GM21360 (cell line): ENCODE measurements around the gene SLC6A1.

Experiments
- ATAC-seq: cut with Tn5 transposase; IDR thresholded peaks from one replicate; pipeline ENCODE4 v1.9.1; 2021; ENCODE audit warnings: mild to moderate bottlenecking, moderate library complexity; ENCODE audit not compliant: unreplicated experiment

The SLC6A1 gene

DNA sequence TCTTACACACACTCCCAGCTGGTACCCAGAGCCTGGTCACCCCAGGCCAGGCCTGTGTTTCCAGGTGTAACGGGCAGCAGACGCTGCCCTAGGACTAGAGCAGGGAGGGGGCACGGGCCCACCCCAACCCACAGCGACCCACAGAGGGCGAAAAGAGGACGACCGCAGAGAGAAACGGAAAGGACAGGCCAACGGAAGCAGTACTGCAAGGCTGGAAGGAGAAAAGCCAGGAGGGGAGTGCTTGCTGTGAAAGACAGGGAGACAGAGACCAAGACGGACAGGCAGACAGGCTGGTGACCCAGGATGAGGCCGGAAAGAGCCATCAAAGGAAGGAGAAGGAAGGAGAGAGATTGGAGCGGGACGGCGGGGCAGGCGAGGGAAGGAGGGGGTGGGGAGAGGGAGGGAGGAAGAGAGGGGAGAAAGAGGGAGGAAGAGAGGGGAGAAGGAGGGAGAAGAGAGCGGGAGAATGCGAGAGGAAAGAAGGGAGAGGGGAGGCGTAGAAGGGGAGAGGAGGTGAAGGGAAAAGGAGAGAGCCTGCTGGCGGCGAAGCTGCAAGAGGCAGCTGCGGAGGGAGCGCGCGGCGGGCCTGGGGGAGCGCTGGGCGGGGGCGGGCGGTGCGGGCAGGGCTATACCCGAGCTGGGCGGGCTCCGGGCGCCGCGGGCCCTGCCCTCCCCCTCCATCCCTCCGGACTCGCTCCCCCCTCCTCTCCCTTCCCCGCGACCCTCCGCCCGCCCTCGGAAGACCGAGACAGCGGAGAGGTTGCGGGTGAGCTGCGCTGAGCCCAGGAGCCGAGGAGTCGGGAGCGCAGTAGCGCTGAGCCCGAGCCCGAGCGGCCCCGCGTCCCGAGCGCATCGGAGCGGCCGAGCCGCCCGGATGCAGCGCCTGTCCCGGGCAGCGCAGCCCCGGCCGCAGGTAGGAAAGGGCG lies at the start of gene SLC6A1:
SLC6A1 (plus strand) TSS at position 732 of the 926 bp plus-strand sequence. CDS start 24,464 bp downstream, outside the sequence.
- ATAC-seq, result no peak

DNA sequence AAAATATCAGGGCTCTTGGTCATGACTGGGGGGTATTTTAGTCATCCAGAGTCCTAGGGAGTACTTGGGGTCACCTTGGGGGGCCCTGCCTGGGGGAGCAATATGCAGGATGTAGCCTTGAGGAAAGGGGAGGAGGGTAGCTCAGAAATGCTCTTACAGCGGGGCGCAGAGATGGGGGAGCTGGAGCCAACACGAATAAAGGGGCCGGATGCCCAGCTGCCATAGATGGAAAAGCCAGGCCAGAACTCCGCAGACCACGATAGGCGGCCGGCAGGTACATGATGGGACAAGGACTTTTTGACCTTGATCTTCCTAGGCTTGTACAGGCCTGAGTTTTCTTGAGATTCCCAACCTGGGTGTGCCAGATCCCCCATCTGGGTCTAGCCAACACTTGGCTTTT lies 47.7 kb upstream of the SLC6A1 start:
- no peak for ATAC-seq

- no peak for ATAC-seq
Observed at GRCh38 chr3:10945683-10946287, 46.8 kb upstream of the SLC6A1 start.

GRCh38 chr3:10946526-10946925 lies 46.0 kb upstream of the SLC6A1 start:
- no peak for ATAC-seq

DNA sequence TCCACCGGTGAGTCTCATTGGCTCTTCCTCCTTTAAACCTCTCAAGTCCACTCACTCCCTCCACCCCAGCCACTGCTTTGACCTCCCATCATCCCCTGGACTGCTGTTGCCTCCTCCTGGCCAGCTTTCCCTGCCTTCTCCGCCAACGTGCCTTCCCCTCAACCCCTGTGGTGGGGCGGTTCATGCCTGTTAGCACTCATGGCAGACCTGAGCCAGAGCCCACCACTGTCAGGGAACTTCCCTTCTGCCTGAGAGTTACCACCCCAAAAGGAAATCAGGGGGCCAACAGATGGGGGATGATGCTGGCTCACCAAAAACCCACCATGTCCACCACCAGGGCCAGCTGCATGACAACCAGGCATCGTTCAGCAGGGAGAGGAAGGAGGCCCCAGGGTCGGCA lies 44.2 kb upstream of the SLC6A1 start:
- no peak for ATAC-seq

- ATAC-seq, result no peak
Observed at GRCh38 chr3:10949197-10949596, 43.4 kb upstream of the SLC6A1 start.

DNA sequence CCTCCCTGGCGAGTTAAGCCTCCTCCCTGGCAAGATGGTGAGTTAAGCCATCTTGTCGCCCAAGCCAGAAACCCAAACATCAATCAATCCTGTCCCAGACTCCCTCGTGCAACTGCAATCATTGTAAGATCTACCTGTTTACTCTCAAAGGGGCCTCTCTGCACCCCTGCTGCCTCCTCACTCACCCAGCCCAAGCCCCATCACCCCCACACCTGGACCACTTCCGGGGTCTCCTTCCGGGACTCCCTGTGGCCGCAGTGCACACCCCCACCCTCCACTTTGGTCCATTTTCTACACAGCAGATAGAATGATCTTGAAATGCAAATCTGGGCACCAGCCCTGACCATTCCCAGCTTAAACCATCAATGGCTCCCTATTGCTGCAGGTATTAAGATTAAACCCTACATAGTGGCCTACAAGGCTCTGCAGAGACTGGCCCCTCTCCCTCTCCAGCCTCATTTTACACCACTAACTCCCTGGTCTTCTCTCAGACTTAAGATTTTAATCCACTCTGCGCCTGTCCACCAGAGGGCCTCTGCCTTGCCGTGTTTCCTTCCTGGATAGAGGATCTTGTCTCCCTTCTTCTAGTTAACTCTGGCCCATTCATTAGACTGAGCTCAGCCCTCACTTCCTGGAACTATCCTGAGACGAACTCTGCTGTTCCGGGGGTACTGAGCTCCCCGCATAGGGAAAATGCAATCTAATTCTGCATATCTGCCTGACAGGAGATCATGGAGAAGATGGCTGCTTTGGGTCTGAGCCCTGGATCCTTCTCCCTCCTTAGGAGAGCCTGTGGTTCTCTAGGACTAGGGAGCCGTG lies 41.9 kb upstream of the SLC6A1 start:
- ATAC-seq, result no peak

- no peak for ATAC-seq
Observed at GRCh38 chr3:10951295-10951926, 41.1 kb upstream of the SLC6A1 start.

DNA sequence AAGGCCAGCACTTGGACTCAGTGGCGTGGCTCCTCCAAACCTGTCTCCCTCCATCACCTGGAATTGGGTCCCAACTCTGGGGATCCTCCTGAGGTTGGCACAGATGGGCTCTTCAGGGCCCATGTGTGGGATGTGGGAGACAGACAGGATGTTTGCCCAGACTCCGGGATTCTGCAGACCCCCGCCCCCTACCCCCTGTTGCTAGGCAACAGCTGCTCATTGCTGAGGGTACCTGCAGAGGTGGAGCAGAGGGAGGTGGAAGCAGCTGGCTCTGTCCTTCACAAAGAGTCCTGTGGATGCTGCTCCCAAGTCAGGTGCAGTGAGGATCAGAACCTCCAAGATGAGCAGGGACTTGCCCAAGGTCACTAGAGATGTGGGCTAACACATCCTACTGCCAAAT lies 40.0 kb upstream of the SLC6A1 start:
- no peak for ATAC-seq

GRCh38 chr3:10954740-10955139 lies 37.8 kb upstream of the SLC6A1 start:
- no peak for ATAC-seq

DNA sequence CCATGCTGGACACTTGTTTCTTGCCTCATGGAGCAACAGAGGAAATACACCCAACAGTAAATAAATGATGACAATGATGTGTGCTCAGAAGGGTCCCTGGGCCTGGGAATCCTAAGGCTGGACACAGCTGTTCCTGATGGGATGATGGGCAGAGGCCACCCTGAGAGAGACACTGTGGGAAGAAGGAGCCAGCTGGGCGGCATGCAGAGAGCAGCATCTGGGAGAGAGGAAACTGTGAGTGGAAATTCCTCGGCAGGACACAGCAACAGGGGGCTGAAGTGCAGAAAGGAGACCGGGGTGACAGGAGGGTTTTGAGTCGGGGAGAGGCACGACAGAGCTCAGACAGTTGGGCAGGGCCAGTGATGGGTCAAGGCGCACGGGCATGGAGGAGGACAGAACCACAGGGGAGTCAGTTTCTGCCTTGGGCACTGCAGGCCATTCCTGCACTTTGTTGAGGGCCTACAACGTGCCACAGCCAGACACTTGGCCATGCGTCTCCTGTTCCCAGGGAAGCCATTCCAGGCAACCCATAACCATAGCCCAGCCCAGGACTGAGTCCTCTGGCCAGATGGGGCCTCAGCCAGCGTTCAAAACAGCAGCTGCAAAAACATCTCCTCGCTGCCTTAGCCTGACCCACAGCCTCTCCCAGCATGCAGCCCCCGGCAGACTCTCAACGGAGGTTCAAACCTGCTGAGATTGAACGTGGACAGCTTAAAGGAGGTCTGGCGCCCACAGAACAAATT lies 36.7 kb upstream of the SLC6A1 start:
- ATAC-seq, result no peak

GRCh38 chr3:10956531-10956930 lies 36.0 kb upstream of the SLC6A1 start:
- no peak for ATAC-seq

GRCh38 chr3:10956986-10957385 lies 35.6 kb upstream of the SLC6A1 start:
- ATAC-seq, result no peak

DNA sequence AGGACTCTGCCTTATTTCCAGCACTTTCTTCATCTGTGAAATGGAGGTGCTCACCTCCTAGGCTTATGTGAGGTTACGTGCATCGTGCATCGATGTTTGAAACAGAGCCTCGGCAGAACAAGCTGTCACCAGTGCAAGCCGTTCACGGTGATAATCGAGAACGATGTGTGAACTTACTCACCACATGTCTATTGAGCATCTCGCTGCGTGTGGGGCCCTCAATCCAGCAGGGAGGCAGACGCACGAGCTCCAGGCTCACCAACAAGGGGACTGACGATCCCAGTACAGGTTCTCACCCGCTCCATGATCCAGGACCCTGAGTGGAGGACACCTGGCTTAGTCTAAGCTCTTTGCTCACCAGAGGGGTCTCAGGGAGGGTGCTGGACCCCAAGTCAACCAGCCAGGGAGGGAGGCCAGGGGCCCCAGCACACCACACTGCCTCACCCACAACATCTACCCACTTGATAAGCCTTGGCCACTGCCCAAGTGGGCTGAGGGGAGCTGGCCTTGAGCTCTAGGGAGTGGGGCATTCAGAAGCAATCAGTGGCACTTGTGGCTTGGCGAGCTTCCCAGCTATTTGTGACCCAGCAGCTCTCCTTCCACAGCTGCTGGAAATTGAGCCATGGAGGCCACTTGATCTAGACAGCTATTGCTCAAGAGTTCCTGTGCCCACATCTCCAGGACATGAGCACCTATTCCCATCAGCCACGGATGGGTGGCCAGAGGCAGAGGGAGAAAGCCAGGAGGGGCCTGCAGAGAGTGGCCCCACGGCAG lies 34.4 kb upstream of the SLC6A1 start:
- no peak for ATAC-seq

DNA sequence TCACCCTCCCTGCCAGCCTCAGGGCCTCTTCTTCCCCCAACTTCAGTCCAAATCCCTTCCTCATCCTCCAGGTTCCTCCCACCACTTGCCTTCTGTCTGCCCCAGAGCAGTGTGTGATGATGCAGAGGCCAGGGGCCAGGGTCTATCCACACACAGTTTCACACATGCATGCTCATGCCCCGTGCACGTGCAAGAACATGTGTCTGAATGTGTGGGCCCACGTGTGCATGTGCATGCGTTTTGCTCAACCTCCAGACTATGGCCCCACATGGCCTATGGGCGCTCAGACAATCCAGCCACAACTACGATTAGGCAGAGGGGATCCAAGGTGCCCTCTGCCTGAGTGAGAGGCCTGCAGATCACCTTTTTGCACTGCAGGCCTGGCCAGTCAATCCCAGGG lies 32.3 kb upstream of the SLC6A1 start:
- no peak for ATAC-seq

- no peak for ATAC-seq
Observed at GRCh38 chr3:10961921-10962320, 30.6 kb upstream of the SLC6A1 start.

DNA sequence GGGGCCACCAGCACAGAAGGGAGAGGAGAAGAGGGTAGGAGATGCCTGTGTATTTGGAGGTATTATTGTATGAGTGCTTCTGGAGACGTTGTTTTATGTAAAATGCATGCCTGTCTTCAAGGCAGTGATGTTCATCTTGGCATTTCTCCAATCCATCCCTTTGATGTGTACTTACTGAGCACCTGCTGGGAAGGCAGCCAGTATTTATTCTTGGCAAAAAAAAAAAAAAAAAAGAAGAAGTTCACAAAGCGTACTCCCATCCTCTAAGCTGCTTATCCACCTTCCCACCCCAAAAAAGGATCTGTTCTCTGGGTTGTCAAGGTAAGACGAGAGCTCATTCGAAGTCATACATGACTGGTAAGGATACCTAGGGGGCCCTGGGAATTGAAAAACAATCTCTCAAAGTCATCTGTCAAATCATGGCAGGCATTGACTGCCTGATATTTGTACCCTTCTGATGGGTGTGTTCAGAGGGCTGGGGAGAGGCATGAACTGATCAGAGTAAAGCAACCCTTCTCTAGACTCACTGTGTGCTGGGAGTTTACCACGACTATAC lies 30.0 kb upstream of the SLC6A1 start:
- ATAC-seq, result no peak

DNA sequence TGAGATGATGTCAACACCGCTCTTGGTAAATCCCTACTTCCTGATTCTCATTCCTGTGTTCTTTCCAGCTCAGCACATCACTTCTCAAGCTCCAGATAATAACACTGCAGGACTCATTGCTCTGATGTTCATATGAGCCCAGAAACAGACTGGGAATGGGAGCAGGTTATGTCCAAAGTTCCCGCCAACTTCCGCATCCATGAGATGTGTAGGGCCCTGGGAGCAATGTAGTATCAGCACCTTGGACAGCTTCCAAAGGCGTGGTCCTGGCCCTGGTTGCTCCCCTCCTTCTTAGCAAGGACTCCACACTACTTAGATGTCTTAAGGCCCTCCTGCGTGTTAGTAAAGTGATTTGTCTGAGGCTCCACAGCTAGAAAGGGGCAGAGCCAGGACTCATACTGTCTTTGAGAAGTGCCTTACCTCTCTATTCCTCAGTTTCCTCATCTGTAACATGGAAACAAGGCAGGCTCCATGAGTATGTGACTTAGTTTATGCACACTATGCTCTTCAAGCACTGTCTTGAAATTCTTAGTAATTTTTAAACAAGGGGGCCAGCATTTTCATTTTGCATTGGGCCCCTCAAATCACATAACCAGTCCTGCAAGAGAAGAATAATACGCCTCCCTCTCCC lies 27.9 kb upstream of the SLC6A1 start:
- ATAC-seq, result no peak

GRCh38 chr3:10968401-10968800 lies 24.1 kb upstream of the SLC6A1 start:
- no peak for ATAC-seq
